Measurements from ENCODE around the gene HOXA1.

The HOXA1 gene

DNA sequence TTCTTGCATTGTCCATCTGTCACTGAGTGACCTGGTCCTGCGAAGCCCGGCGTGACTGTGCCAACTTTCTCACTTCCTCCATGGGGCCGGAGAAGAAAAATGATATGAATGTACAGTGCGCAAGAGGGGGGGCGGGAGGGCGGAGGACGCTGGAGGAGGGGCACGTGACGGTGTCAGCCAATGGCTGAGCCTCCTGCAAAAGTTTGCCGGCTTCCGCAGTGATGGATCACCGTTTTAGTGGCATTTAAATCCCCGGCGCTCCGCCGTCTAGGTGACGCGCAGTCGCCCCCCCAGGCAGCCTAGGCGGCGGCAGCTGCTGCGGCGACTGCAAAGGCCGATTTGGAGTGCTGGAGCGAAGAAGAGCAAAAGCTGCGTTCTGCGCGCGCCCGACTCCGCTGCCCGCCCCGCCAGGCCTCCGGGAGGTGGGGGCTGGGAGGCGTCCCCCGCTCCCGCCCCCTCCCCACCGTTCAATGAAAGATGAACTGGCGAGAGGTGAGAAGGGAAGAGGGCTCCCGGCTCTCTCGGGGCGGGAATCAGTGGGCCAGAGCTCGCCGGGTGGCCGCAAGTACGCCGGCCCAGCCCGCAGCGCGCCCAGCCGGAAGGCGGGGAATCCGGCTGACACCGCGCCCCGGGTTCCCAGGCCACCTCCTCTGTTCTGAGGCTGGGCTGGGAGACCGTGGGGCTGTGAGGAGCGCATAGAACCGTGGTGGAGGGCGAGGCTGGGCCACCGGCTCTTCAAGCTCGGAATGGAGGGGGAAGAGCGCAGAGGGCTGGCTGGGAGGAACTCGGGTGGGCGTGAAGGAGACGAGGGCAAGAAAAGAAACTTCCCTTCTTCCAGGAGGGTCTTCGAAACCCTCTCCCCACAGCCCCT is at the start of gene HOXA1:
Gene HOXA1 (minus strand): TSS at position 104 of the 871 bp plus-strand sequence. CDS start 88 bp downstream, at position 16.
- FAIRE-seq = peak; percentile 84

DNA sequence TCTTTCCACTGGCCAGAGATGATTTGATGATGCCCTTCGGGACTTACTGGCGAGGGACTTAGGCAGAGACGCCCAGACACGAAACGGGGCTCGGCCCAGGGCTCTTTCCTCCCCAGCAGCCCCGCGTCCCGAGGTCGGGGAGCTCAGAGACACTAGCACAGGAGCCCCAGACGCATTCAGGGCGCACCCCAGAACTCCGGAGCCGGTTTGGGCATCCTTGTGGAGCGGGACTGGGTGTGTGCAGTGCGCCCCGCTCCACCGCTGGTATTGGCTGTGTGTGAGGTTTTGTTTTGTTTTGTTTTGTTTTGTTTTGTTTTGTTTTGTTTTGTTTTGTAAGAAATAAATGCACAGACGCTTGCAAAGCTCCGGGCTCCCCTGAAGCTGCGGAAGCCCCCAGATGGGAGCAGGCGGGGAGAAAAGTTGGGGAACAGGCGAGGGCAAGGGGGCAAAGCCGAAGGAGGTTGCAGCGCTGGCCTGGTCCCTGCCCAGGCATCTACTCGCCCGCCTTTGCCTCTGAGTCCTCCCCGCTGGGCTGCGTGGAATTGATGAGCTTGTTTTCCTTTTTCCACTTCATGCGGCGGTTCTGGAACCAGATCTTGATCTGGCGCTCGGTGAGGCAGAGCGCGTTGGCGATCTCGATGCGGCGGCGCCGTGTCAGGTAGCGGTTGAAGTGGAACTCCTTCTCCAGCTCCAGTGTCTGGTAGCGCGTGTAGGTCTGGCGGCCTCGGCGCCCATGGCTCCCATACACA is 49.5 kb upstream of the HOXA1 start:
- no peak for FAIRE-seq

DNA sequence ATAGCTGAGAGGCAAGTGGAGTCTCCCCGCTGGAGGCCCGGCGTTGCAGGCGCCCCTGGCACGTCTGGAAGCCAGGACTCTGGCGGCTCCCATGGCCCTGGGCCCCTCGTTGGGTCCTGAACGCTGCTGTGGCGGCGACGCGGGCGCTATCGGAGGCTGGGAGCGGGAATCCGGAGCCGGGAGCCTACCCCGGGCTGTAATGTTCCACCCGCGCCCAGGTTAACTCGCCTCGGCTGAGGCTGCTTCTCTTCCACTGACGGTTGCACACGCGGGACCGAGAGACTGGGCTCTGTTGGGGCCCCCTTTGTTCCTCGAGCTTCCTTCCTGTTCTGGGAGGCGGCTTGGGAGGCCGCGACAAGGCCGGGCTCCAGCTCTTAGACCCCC is 49.0 kb upstream of the HOXA1 start:
- FAIRE-seq = no peak

DNA sequence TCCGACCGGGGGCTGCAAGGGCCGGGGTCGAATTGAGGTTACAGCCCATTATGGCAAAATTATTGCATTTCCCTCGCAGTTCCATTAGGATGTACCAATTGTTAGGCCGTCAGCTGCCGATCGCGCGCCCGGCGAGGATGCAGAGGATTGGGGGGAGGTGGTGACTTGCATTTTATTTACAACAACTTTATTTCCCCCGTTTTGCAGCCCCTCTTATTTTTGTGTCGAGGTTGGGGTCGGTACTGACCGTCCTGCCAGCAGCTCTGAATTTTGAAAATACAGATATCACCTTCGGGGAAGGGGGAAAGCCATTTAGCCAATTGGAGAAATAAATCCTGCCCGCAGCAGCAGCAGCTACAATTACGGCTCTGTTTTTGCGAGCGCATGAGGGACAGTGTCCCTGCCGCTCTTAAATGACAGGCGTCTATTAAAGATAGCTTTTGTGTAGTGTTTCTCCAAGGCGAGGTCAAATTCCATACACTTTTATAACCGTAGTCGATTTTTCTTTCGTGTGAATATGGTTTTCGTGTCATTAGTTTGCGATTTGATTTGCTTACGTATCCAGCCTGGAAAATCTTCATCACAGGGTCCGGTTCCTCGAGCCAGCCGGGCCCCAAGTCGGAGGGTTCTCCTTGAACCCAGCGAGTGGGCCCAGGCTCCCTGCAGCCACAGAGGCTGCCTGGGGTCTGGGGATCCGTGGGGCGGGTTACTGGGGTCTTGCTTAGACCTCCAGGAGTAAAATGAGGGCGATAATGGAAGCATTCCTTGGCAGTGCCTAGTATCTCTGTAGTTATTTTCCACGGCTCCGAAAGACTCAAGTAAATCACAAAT is 48.4 kb upstream of the HOXA1 start:
- FAIRE-seq = no peak

DNA sequence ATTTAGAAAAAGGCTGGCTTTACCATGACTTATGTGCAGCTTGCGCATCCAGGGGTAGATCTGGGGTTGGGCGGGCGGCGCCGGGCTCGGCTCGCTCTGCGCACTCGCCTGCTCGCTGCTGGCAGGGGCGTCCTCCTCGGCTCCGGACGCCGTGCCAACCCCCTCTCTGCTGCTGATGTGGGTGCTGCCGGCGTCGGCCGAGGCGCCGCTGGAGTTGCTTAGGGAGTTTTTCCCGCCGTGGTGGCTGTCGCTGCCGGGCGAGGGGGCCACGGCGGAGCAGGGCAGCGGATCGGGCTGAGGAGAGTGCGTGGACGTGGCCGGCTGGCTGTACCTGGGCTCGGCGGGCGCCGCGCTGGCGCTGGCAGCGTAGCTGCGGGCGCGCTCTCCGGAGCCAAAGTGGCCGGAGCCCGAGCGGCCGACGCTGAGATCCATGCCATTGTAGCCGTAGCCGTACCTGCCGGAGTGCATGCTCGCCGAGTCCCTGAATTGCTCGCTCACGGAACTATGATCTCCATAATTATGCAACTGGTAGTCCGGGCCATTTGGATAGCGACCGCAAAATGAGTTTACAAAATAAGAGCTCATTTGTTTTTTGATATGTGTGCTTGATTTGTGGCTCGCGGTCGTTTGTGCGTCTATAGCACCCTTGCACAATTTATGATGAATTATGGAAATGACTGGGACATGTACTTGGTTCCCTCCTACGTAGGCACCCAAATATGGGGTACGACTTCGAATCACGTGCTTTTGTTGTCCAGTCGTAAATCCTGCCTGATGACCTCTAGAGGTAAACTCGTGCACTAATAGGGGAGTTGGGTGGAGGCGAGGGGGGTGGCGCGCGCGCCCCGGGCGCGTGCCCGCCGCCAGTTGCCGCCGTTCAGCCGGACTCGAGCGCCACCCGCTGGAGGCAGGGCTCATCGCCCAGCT is 47.5 kb upstream of the HOXA1 start, which contains the start of gene HOXA5:
Gene HOXA5 (minus strand): TSS at position 659 of the 927 bp plus-strand sequence. CDS start 74 bp downstream, at position 585.
- FAIRE-seq = no peak

DNA sequence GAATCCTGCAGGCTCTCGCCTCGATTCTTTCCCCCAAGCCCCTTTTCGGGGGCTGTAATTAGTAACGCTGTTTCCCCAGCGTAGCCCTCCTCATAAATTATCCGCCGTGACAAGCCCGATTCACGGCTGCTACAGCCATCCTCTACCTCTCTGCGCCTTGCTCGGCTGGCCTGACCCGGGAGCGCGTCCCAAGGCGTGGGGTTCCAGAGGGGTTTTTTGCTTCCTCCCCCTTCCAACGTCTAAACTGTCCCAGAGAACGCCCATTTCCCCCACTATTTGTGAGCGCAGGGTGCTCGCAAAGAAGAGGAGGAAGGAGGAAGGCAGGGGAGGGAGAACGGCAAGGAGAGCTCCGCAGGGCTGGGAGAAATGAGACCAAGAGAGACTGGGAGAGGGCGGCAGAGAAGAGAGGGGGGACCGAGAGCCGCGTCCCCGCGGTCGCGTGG is 46.8 kb upstream of the HOXA1 start:
- FAIRE-seq = no peak

DNA sequence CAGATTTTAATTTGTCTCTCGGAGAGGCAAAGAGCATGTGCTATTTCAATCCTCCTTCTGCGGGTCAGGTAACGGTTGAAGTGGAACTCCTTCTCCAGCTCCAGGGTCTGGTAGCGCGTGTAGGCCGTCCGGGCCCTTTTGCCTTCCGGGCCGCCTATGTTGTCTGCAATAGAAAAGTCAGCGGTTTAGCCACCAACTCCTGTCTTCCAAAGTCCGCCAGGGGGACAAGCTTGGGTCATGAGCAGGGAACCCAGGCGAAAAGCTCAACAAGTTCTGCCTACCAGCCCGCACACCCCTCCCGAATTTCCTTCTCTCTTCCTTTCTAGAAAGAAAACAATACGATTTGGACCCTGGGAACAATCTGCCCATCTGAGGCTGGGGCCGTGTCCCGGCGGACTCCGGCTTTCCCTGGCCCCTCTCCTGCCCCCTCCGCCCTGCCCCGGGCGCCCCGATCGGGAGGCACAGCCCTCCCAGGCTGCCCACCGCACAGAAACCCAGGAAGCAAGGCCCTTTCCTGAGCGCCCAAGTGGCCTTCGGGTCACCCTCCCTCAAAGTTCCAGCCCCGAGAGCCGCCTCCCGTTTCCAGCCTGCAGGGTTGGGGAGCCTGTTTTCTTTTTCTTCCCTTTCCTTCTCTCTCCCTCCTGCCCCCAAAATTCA is 46.3 kb upstream of the HOXA1 start:
- no peak for FAIRE-seq

DNA sequence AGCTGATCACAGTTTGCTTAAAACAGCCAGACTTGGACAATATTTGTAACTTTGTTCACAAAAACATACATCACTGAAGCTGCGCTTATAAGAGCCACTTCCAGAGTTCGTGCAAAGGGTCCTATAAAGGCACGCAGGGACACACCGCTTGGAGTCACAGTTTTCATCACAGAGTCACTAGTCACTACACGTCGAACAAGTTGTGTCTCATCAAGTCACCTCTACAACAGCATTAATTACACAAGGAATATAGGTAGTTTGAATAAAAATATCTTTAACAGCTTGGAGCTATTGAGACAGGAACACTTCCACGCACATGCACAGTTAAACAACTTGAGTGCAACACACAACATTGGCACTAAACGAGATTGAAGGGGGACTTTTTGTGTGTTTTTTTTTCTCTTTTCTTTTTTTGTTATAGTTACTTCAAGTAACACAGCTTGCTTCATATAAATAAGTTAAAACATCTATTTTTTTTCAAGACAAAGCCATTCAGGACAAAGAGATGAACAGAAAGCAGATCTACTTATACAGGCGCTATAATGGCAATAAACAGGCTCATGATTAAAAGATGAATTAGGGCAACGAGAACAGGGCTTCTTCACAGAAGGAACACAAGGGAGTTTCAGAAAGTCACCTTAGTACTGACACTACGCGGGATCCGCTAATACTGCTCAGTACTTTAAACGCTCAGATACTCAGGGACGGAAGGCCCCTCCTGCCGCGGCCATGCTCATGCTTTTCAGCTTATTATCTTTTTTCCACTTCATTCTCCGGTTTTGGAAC is 45.5 kb upstream of the HOXA1 start:
- peak; percentile 42 for FAIRE-seq

DNA sequence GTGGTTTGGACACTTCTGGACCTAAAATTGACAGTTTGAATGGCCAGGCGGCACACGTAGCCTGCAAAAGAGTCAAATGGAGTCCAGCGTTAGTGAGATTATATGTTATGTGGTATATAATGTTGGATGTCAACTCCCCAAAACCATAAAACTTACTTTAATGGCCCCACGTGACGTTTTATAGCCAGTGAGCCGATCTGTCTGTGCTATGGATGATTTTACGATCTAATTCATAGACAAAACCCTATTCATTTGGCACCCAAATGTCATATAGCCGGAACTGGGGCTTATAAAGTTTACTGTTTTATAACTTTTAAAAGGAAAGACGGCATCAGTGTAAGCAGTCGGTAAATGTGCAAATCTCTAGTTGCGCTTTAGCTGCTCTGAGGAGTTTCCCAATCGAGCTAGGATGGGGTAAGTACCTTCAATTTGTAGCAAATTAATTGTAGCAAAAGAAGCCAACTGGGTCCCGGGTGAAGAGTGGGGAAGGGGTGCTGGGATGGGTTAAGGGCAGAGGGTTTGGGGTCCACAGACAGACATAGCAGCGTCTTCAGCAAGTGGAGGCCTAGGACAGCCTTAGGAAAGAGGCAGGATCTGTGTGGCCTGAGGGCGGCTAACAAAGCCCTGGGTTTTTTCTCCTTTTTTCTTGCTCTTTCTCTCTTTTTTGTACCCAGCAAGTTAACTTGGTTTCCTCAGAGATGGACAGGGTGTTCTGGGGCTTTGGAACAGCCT is 44.5 kb upstream of the HOXA1 start:
- FAIRE-seq = no peak

DNA sequence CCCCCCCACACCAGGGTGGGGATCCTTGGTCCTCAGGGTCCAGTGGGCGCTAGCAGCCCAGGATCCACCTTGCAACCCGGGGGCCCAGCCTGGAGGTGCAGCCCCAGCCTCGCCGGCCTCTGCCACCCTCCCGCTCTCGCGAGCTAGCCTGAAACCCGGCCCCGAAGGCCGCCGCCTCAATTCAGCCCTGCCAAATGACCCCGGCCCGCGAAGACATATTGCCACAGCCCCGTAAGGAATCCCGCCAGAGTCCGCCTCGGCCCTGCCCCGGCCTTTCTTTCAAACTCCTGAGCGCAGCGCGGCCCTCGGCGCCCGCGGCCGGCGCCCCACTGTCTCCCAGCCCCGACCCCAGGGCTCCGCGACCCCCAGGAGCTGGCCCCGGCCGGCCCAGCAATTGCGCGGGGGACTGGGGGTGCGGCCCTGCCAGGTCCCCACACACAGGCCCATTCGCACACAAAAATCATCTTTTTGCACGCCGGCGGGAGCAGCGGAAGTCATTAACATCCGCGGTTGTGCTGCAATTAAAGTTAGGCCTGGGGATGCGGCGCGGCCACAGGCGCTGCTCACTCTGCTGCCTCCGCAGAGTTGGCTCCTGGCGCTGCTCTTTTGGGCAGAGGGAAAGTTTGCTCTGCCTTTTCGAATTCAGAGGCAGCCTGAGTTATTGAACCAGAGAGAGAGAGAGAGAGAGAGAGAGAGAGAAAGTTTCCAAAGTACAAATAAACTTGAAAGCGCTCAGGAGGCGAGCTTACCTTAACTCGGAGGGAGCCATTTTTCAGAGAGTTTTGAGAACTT is 43.7 kb upstream of the HOXA1 start:
- FAIRE-seq = no peak

DNA sequence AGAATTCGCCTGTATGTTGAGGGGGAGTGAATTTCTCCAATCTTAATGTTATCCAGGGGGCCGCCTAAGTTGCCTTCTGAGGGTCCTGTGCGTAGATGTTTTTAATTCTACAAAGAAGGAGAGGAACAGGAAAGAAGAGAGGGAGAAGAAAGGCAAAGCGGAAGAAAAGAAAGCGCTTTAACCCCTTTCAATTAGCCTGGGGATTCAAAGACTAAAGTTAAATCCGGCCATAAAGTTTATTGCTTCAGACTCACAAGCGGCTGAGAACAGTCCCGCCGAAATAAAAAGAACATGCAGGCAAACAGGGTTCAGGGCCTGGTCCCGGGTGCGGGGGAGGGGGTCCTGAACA is 43.2 kb upstream of the HOXA1 start:
- no peak for FAIRE-seq

DNA sequence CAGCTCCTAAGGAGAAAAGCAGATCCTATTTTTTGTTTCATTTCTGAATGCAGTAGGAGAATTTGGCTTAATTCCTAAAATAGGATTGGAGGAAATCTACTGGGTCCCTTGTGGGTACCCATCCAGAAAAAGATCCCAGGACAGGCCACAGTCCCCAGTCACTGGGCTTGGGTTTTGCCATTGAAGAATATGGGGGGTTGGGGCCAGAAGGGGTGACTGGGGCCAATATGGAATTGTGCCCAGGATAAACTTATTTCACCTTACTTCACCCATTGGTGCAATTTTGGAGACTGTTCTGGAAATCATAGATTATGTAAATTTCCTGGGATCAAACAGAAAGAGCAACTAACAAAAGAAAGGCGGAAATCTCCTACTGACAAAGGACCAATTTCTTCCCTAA is 42.7 kb upstream of the HOXA1 start:
- no peak for FAIRE-seq

DNA sequence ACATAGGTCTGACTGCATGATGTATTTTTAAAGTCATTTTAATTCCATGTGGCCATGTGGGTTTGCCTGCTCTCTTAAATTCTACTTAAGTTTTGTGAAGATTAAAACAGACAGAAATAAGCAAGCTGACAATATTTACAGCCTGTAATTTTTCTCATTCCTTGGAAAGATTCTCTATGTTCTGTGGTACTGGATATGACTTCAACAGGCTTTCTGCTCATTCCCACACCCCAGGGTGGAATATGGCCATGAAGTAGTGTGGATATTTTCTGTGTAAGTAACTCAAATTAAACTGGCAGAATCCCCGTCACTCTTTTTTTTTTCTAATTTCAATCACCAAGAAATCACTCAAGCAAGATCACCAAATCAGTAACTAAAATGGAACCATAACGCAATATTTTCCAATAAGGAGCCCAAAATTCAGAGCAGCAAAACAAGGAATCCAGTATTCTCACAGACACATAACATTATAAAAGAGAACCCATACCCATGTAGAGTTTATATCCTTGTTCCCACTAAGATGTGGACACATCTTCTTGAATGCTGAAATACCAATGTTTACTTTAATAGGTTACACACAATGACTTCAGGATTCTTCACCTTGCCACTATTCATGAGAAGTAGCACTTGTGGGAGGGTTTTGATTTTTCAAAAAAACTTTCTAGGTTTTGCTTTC is 42.0 kb upstream of the HOXA1 start:
- peak; percentile 66 for FAIRE-seq

DNA sequence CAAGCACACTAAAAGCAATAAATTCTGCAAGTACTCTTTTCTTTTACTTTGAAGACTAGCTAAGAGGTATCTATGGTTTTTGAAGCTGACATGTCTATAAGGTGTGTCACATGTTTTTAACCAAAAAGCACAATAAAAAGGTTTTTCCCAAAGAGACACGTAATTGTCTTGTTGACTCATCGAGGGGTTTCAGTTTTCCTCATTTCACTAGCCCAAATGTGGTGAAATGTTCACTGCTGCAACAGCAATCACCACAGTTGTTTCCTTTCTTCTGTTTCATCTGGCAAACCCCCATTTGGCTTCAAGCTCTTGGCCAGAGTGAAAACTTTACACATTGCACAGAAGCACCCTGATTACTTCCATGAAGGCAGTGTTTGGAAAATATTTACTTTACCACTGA is 38.6 kb upstream of the HOXA1 start:
- peak; percentile 66 for FAIRE-seq

DNA sequence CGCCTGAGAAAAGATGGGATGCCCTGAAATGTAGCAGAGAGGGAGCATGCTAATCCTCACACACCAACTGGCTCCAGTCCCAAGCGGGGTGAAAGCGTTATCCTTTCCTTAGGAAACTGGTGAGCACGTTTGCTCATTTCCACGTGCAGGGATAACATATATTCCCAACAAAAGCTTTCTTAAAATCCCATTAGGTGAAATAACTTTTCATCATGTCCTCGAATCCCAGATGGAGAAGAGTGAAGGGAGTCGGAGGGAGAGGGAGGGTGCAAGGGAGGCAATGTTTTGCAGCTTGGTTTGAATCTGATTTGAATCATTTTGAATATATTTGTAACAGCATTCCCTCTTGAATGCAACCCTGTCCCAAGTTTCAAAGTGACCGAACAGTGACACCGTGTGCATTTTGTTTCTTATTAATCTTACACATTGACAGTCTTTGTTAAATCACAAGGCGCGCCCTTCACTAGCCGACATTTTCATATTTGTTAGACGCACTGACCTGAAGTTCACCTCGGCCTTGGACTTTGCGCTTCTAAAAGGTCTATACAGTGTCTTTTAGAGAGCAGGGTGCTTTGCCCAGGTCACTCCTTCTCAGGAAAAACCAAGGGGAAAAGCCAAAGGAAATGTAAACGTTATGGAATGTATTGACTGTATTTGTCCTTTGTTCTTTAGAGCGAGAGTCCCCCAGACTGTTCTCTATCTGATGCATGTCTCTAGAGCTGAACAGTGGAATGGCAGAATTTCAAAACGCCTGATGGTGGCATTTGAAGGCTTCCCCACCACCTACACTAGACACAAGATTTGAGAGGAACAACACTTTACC is 37.8 kb upstream of the HOXA1 start:
- peak; percentile 37 for FAIRE-seq

DNA sequence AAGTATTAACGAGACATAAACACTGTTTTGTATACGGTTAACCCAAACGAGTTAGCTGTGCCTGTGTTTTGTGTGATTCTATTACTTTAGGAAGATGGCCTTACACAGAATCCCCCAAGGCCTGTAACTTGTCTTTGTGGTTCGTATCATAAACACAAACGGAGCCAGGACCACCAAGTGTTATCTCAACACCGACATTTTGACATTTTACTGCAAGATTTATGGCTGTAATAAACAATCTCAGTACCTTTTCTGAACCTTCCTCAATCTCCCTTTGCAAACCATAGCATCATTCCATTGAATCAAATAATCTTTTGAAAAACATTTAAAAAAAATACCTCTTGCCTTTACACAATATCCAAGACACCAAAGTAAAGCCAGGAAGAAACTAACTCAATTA is 37.2 kb upstream of the HOXA1 start:
- FAIRE-seq = peak; percentile 71

DNA sequence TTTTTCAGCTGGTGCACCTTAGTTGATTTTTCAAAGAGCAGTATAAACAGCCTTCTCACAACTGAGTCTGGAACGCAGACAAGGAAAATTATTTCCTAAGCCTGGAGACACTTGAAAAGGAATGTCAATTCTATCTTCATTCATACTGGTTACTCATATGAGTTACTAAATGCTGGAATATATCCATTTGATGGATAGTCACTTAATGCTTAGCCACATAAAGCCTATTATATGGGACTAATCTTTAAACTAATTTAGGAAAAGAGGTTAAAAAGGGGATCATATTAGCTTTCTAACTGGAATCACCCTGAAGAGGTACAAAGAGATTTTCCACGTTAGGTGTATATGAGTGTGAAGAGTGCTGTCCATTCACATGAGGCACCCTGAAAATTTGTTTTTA is 36.4 kb upstream of the HOXA1 start:
- FAIRE-seq = peak; percentile 56
